Measurements from ENCODE around the gene NRP1.
A peak's percentile ranks its signal among the peaks of the same experiment; 100 is the strongest.
"Not testable (repeated sequence)": the region's sequence is repeated elsewhere in the genome, so short reads cannot be mapped to it uniquely, and the experiment has no call there.

Gene NRP1

GRCh38 chr10:33306126-33306525, 28.3 kb downstream of the NRP1 start:
- TF ChIP-seq, protein P1, sequence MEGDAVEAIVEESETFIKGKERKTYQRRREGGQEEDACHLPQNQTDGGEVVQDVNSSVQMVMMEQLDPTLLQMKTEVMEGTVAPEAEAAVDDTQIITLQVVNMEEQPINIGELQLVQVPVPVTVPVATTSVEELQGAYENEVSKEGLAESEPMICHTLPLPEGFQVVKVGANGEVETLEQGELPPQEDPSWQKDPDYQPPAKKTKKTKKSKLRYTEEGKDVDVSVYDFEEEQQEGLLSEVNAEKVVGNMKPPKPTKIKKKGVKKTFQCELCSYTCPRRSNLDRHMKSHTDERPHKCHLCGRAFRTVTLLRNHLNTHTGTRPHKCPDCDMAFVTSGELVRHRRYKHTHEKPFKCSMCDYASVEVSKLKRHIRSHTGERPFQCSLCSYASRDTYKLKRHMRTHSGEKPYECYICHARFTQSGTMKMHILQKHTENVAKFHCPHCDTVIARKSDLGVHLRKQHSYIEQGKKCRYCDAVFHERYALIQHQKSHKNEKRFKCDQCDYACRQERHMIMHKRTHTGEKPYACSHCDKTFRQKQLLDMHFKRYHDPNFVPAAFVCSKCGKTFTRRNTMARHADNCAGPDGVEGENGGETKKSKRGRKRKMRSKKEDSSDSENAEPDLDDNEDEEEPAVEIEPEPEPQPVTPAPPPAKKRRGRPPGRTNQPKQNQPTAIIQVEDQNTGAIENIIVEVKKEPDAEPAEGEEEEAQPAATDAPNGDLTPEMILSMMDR (IDR thresholded peaks at IDR 0.05; ENCODE audit: low read depth, low read length) = no peak
- H3K4me3 ChIP-seq (ENCODE audit: low read depth, low read length) = no peak overlapping the region
- in situ Hi-C loops (cut with HindIII; ENCODE audit: low sequenced_read_pairs) = no loop called here
- DNase-seq (ENCODE audit: low read depth, low spot score) = peak; percentile 46

DNA sequence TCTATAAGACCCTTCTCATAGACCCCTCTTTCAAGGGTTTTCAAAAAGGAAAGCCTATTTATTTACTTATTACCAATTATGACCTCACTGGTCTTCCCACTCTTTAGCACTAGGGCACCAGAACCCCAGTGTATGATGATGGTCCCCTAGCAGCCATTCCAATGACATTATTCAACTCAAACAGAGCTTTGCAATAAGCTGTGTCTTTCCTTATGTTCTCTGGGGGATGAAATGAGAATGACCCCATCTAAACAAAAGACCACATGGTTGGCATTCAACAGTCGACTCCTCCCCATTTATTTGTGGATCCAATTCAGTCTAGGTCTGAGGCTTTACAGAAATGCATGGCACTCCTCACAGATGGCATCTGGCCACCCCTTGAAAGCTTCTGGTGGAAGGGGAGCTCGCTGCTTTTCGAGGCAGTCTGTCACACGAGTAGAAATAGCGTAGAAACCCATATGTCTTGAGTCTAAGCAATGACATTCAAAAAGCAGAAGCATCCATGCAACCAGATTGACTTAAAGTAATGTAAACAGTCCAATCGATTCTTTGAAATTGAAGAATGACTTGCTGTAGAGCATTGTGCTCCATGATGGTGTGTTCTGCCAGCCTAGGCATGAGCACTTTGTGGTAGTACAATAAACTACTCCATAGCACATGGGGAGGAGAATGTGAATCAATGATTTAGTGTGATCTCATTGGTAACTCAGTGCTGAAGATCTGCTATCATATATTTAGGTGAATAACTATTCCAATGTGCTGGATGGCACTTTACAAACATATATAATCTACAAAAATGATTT, 29.8 kb downstream of the NRP1 start:
- no peak for DNase-seq (ENCODE audit: low read depth, low spot score)
- TF ChIP-seq, protein P1 (IDR thresholded peaks at IDR 0.05; ENCODE audit: low read depth, low read length) = no peak
- H3K4me3 ChIP-seq (ENCODE audit: low read depth, low read length) = no peak overlapping the region
- in situ Hi-C loops (cut with HindIII; ENCODE audit: low sequenced_read_pairs) = no loop called here

GRCh38 chr10:33303988-33304387, 30.5 kb downstream of the NRP1 start:
- in situ Hi-C loops (cut with HindIII; ENCODE audit: low sequenced_read_pairs) = no loop called here
- no peak overlapping the region for H3K4me3 ChIP-seq (ENCODE audit: low read depth, low read length)
- TF ChIP-seq, protein P1 (IDR thresholded peaks at IDR 0.05; ENCODE audit: low read depth, low read length) = no peak
- DNase-seq (ENCODE audit: low read depth, low spot score) = no peak

GRCh38 chr10:33302208-33302829, 32.1 kb downstream of the NRP1 start:
- DNase-seq (ENCODE audit: low read depth, low spot score) = no peak
- TF ChIP-seq, protein P1 (IDR thresholded peaks at IDR 0.05; ENCODE audit: low read depth, low read length) = no peak
- no peak overlapping the region for H3K4me3 ChIP-seq (ENCODE audit: low read depth, low read length)
- in situ Hi-C loops (cut with HindIII; ENCODE audit: low sequenced_read_pairs) = no loop called here

DNA sequence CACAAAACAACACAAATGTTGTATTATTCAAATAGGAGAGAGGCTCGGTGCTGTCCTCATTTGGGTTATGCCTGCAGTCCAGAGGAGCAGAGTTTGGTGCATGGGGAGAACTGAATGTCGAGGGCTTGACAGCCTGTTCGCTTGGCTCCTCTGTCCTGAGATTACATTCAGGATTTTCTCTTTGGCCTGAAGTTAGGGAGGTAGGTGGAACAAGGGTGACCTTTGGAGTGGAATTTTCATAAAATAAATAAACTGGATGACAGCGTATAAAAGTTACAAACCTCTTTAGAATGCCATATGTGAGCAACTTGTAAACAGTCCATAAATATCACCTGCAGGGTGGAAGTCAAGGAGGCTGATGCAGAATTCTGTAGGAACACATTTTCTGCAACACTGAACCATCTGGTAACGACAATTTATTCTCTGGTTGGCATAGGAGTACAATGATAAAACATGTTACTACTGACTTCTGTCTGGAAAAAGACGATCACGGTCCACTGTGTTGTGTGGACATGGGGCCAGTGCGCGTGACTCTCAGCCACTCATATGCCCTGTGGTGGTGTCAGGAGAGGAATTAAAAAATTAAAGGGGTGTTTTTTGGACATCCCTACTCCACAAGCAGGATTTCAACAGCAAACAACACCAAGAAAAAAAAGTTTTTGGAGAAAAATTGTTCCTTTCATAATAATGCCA, 33.2 kb downstream of the NRP1 start:
- H3K4me3 ChIP-seq (ENCODE audit: low read depth, low read length) = no peak overlapping the region
- DNase-seq (ENCODE audit: low read depth, low spot score) = no peak
- in situ Hi-C loops (cut with HindIII; ENCODE audit: low sequenced_read_pairs) = no loop called here
- TF ChIP-seq, protein P1 (IDR thresholded peaks at IDR 0.05; ENCODE audit: low read depth, low read length) = no peak

- in situ Hi-C loops (cut with HindIII; ENCODE audit: low sequenced_read_pairs); DNase-seq (ENCODE audit: low read depth, low spot score); H3K4me3 ChIP-seq (ENCODE audit: low read depth, low read length): not testable (repeated sequence)
Measured at GRCh38 chr10:33300544-33300943, 33.9 kb downstream of the NRP1 start.

- DNase-seq (ENCODE audit: low read depth, low spot score) = no peak
- TF ChIP-seq, protein P1 (IDR thresholded peaks at IDR 0.05; ENCODE audit: low read depth, low read length) = no peak
- in situ Hi-C loops (cut with HindIII; ENCODE audit: low sequenced_read_pairs) = no loop called here
- no peak overlapping the region for H3K4me3 ChIP-seq (ENCODE audit: low read depth, low read length)
Measured at GRCh38 chr10:33298893-33299292, 35.6 kb downstream of the NRP1 start.
